Muscle of leg (tissue), 11 donors: ENCODE data around the gene CAMK2G. TPM values are rescaled to one million over a fixed set of nuclear protein-coding genes. Genes with fewer than 3 reads are reported as not detected.
A peak's percentile ranks its signal among the peaks of the same experiment; 100 is the strongest.
"Not testable (repeated sequence)": the region's sequence is repeated elsewhere in the genome, so short reads cannot be mapped to it uniquely, and the experiment has no call there.

Experiments
- DNase-seq: peaks from one replicate; pipeline ENCODE4 v3.0.0; 2013
- H3K27ac ChIP-seq: one replicate; pipeline ENCODE4 v1.5.1; 2013; ENCODE audit warnings: mild to moderate bottlenecking, low read length, control low read depth
- H3K27me3 ChIP-seq: one replicate; pipeline ENCODE4 v1.6.1; 2013; ENCODE audit warnings: low read length; ENCODE audit not compliant: control insufficient read depth, insufficient read depth
- H3K36me3 ChIP-seq: one replicate; pipeline ENCODE4 v1.6.1; 2013; ENCODE audit warnings: low read length; ENCODE audit not compliant: control insufficient read depth, insufficient read depth
- H3K4me1 ChIP-seq: one replicate; pipeline ENCODE4 v1.6.1; 2013; ENCODE audit warnings: low read length; ENCODE audit not compliant: control insufficient read depth, insufficient read depth
- H3K4me3 ChIP-seq: one replicate; pipeline ENCODE4 v1.5.1; 2013; ENCODE audit warnings: low read length, control low read depth
- H3K9me3 ChIP-seq: replicated peaks from 2 replicates; pipeline ENCODE4 v1.6.1; 2013; ENCODE audit warnings: low read depth, low read length; ENCODE audit not compliant: control insufficient read depth
- WGBS: methylation state at CpG from one replicate; pipeline ENCODE4 v1.1.5; 2013; ENCODE audit warnings: missing lambda C conversion rate; ENCODE audit not compliant: insufficient coverage; 5-methylcytosine and 5-hydroxymethylcytosine counted together
- polyA plus RNA-seq, 8 donors: library from polyadenylated mRNA; unstranded; fragments of 120-200 nt; gene quantifications; one replicate each; pipeline versions ENCODE4 v1.2.1 to v1.2.3, GENCODE V29; 2013; ENCODE audit warnings: inconsistent platforms in 1 of 8, low replicate concordance in 1 of 8; ENCODE audit not compliant: insufficient read length in 8 of 8, insufficient read depth in 1 of 8
- total RNA-seq: library from RNA; stranded (reverse); fragments of 120-200 nt; gene quantifications from one replicate; pipeline ENCODE4 v1.2.4, GENCODE V29; 2013

CAMK2G gene
- total and polyA plus RNA-seq, 9 donors = 18.4 to 34.7 (median 25.3) TPM

- H3K36me3 ChIP-seq = peaks cover 96% of the 10 kb centered on the region
- not testable (repeated sequence) for H3K27ac ChIP-seq, H3K27me3 ChIP-seq, H3K4me1 ChIP-seq, H3K4me3 ChIP-seq, DNase-seq, H3K9me3 ChIP-seq
- 100% methylated on average over 2 of the region's 8 CpGs for WGBS
Measured at GRCh38 chr10:73796035-73796434, 78.3 kb downstream of the CAMK2G start.

- WGBS = 100% methylated on average over 4 of the region's 10 CpGs
- not testable (repeated sequence) for H3K27ac ChIP-seq, H3K9me3 ChIP-seq, H3K4me1 ChIP-seq, H3K4me3 ChIP-seq, H3K27me3 ChIP-seq, DNase-seq
- H3K36me3 ChIP-seq = peaks cover 95% of the 10 kb centered on the region
Measured at GRCh38 chr10:73795491-73795890, 78.9 kb downstream of the CAMK2G start.

GRCh38 chr10:73793456-73793855, 80.9 kb downstream of the CAMK2G start:
- no peak overlapping the region for H3K27ac ChIP-seq
- no peak overlapping the region for H3K4me3 ChIP-seq
- no peaks in the 10 kb centered on the region for H3K9me3 ChIP-seq
- H3K4me1 ChIP-seq = no peaks in the 10 kb centered on the region
- no peak for DNase-seq
- WGBS = 89% methylated on average over 3 of the region's 5 CpGs
- H3K27me3 ChIP-seq = no peaks in the 10 kb centered on the region
- H3K36me3 ChIP-seq = peaks cover 94% of the 10 kb centered on the region

GRCh38 chr10:73791871-73792400, 82.4 kb downstream of the CAMK2G start:
- H3K4me1 ChIP-seq = peaks cover 8% of the 10 kb centered on the region
- no peak for DNase-seq
- 94% methylated on average over 25 of the region's 26 CpGs for WGBS
- no peak overlapping the region for H3K27ac ChIP-seq
- H3K36me3 ChIP-seq = peaks cover 84% of the 10 kb centered on the region
- no peak overlapping the region for H3K4me3 ChIP-seq
- H3K27me3 ChIP-seq = no peaks in the 10 kb centered on the region
- no peaks in the 10 kb centered on the region for H3K9me3 ChIP-seq

- Histone ChIP-seq H3K4me3 (no peak overlapping the region), H3K27ac (no peak overlapping the region), H3K9me3 (no peaks in the 10 kb centered on the region), H3K27me3 (no peaks in the 10 kb centered on the region), H3K36me3 (peaks cover 76% of the 10 kb centered on the region), H3K4me1 (peaks cover 14% of the 10 kb centered on the region)
- 93% methylated on average over 18 of the region's 22 CpGs for WGBS
- no peak for DNase-seq
Measured at GRCh38 chr10:73790886-73791625, 83.3 kb downstream of the CAMK2G start.

- no peaks in the 10 kb centered on the region for H3K27me3 ChIP-seq
- H3K27ac ChIP-seq = no peak overlapping the region
- H3K36me3 ChIP-seq = peaks cover 64% of the 10 kb centered on the region
- 91% methylated on average over 5 of the region's 10 CpGs for WGBS
- peaks cover 16% of the 10 kb centered on the region for H3K4me1 ChIP-seq
- DNase-seq = no peak
- no peaks in the 10 kb centered on the region for H3K9me3 ChIP-seq
- no peak overlapping the region for H3K4me3 ChIP-seq
Measured at GRCh38 chr10:73789659-73790055, 84.7 kb downstream of the CAMK2G start.

GRCh38 chr10:73788864-73789658, 85.3 kb downstream of the CAMK2G start:
- Histone ChIP-seq H3K36me3 (peaks cover 58% of the 10 kb centered on the region), H3K27me3 (no peaks in the 10 kb centered on the region), H3K4me3 (no peak overlapping the region), H3K9me3 (no peaks in the 10 kb centered on the region), H3K4me1 (peaks cover 16% of the 10 kb centered on the region), H3K27ac (no peak overlapping the region)
- no peak for DNase-seq
- 86% methylated on average over 13 of the region's 17 CpGs for WGBS

GRCh38 chr10:73787031-73787800, 87.1 kb downstream of the CAMK2G start:
- not testable (repeated sequence) for H3K27ac ChIP-seq, DNase-seq, H3K4me3 ChIP-seq, H3K9me3 ChIP-seq, H3K27me3 ChIP-seq
- H3K36me3 ChIP-seq = peaks cover 39% of the 10 kb centered on the region
- H3K4me1 ChIP-seq = peaks cover 19% of the 10 kb centered on the region
- 82% methylated on average over 5 of the region's 21 CpGs for WGBS

GRCh38 chr10:73786512-73786885, 87.9 kb downstream of the CAMK2G start:
- Histone ChIP-seq H3K4me3 (peak overlapping the region; percentile 94), H3K9me3 (no peaks in the 10 kb centered on the region), H3K4me1 (peaks cover 19% of the 10 kb centered on the region), H3K36me3 (peaks cover 32% of the 10 kb centered on the region), H3K27me3 (no peaks in the 10 kb centered on the region), H3K27ac (peak overlapping the region; percentile 90)
- no peak for DNase-seq
- 8% methylated on average over 2 of the region's 2 CpGs for WGBS
